ENCODE results near the gene OSBPL8. TPM values are rescaled to one million over a fixed set of nuclear protein-coding genes. Genes with fewer than 3 reads are reported as not detected.

OSBPL8 gene
- total and polyA plus RNA-seq, 8 donors: 7.7 to 147 (median 29.4) TPM

GRCh38 chr12:76549131-76549530 is 10.4 kb downstream of the OSBPL8 start:
- Histone ChIP-seq H3K27me3 (no peaks in the 10 kb centered on the region), H3K27ac (no peak overlapping the region), H3K36me3 (no peaks in the 10 kb centered on the region), H3K9me3 (no peaks in the 10 kb centered on the region), H3K4me3 (no peak overlapping the region), H3K4me1 (peaks cover 14 to 59% (median 37%) of the 10 kb centered on the region in 4 donors)
- 75 to 80% (median 79%) methylated on average over 4 of the region's 4 CpGs for WGBS, 5 donors
- intact Hi-C loops (cut with DNase I; ENCODE audit: low total_unique reads): no loop called here
- TF ChIP-seq POLR2AphosphoS5 (IDR thresholded peaks at IDR 0.05) (no peak), EP300 (IDR thresholded peaks at IDR 0.05) (no peak), POLR2A (IDR thresholded peaks at IDR 0.05) (no peak), CTCF (IDR thresholded peaks at IDR 0.05) (no peak)
- no peak for DNase-seq

- peaks cover 14 to 59% (median 39%) of the 10 kb centered on the region in 4 donors for H3K4me1 ChIP-seq
- H3K27ac ChIP-seq: no peak overlapping the region
- no peaks in the 10 kb centered on the region for H3K36me3 ChIP-seq
- DNase-seq: peak in 1 of 2 donors; percentile 41
- H3K27me3 ChIP-seq: no peaks in the 10 kb centered on the region
- intact Hi-C loops (cut with DNase I; ENCODE audit: low total_unique reads): no loop called here
- TF ChIP-seq POLR2AphosphoS5 (IDR thresholded peaks at IDR 0.05) (no peak), CTCF (IDR thresholded peaks at IDR 0.05) (no peak)
- WGBS, 5 donors: 36 to 73% (median 52%) methylated on average over 3 of the region's 3 CpGs
- no peaks in the 10 kb centered on the region for H3K9me3 ChIP-seq
- no peak overlapping the region for H3K4me3 ChIP-seq
These were observed 11.2 kb downstream of the OSBPL8 start for GRCh38 chr12:76548222-76548837.

- Histone ChIP-seq H3K9me3 (no peaks in the 10 kb centered on the region), H3K4me1 (peaks cover 13 to 63% (median 37%) of the 10 kb centered on the region in 4 donors), H3K27me3 (no peaks in the 10 kb centered on the region), H3K4me3 (no peak overlapping the region), H3K36me3 (no peaks in the 10 kb centered on the region), H3K27ac (no peak overlapping the region)
- intact Hi-C loops (cut with DNase I; ENCODE audit: low total_unique reads): no loop called here
- TF ChIP-seq POLR2AphosphoS5 (IDR thresholded peaks at IDR 0.05) (no peak), EP300 (IDR thresholded peaks at IDR 0.05) (no peak), POLR2A (IDR thresholded peaks at IDR 0.05) (no peak), CTCF (IDR thresholded peaks at IDR 0.05) (no peak)
- 33 to 53% (median 47%) methylated on average over 1 of the region's 1 CpG for WGBS, 5 donors
- DNase-seq: no peak
These were observed 12.0 kb downstream of the OSBPL8 start for GRCh38 chr12:76547526-76547925.

GRCh38 chr12:76546889-76547288 is 12.7 kb downstream of the OSBPL8 start:
- no peaks in the 10 kb centered on the region for H3K9me3 ChIP-seq
- 64 to 75% (median 69%) methylated on average over 3 of the region's 3 CpGs for WGBS, 5 donors
- intact Hi-C loops (cut with DNase I; ENCODE audit: low total_unique reads): no loop called here

More at GRCh38 chr12:76546889-76547288, 12.7 kb downstream of the OSBPL8 start:
- no peak for DNase-seq
- no peaks in the 10 kb centered on the region for H3K27me3 ChIP-seq
- H3K36me3 ChIP-seq: no peaks in the 10 kb centered on the region
- no peak overlapping the region for H3K27ac ChIP-seq
- peaks cover 11 to 60% (median 34%) of the 10 kb centered on the region in 4 donors for H3K4me1 ChIP-seq
- H3K4me3 ChIP-seq: no peak overlapping the region
- TF ChIP-seq POLR2AphosphoS5 (IDR thresholded peaks at IDR 0.05) (no peak), CTCF (IDR thresholded peaks at IDR 0.05) (no peak), EP300 (IDR thresholded peaks at IDR 0.05) (no peak), POLR2A (IDR thresholded peaks at IDR 0.05) (no peak)

All from stomach (tissue), 9 donors.